AG20443 (cell line): ENCODE measurements around the gene OR4K5.
"Not testable (repeated sequence)": the region's sequence is repeated elsewhere in the genome, so short reads cannot be mapped to it uniquely, and the experiment has no call there.

Source experiments
- DNase-seq: peaks from one replicate; pipeline ENCODE4 v3.0.0; 2012; ENCODE audit warnings: low spot score, mixed read lengths

The OR4K5 gene

GRCh38 chr14:19920021-19920657 lies at the start of gene OR4K5:
Gene OR4K5, plus strand, starts transcription at chr14:19920607. Its CDS starts 0 bp downstream, at chr14:19920607.
- no peak for DNase-seq

- DNase-seq: no peak
Measured at GRCh38 chr14:19873178-19873577, 47.2 kb upstream of the OR4K5 start.

GRCh38 chr14:19874842-19875241 lies 45.6 kb upstream of the OR4K5 start, which contains the start of gene OR4K2:
Gene OR4K2, plus strand, starts transcription at chr14:19875142. Its CDS starts 1,126 bp downstream, at chr14:19876268.
- DNase-seq: no peak

GRCh38 chr14:19878029-19878642 lies 42.3 kb upstream of the OR4K5 start:
- no peak for DNase-seq

GRCh38 chr14:19895282-19895681 lies 25.1 kb upstream of the OR4K5 start:
- no peak for DNase-seq

GRCh38 chr14:19900999-19901398 lies 19.4 kb upstream of the OR4K5 start:
- DNase-seq: no peak

GRCh38 chr14:19902409-19902808 lies 18.0 kb upstream of the OR4K5 start:
- DNase-seq: no peak

- no peak for DNase-seq
Measured at GRCh38 chr14:19906665-19907064, 13.7 kb upstream of the OR4K5 start.

- no peak for DNase-seq
Measured at GRCh38 chr14:19911114-19911513, 9.3 kb upstream of the OR4K5 start.

- DNase-seq: no peak
Measured at GRCh38 chr14:19917243-19917642, 3.2 kb upstream of the OR4K5 start.

GRCh38 chr14:19917955-19918518 lies 2.4 kb upstream of the OR4K5 start:
- no peak for DNase-seq

- no peak for DNase-seq
Measured at GRCh38 chr14:19918553-19919264, 1.7 kb upstream of the OR4K5 start.

GRCh38 chr14:19930617-19931016 lies 10.2 kb downstream of the OR4K5 start, which contains the start of gene OR4K1:
Gene OR4K1, plus strand, starts transcription at chr14:19930917. Its CDS starts 4,750 bp downstream, at chr14:19935667.
- no peak for DNase-seq

GRCh38 chr14:19941668-19942067 lies 21.3 kb downstream of the OR4K5 start:
- no peak for DNase-seq

- no peak for DNase-seq
Measured at GRCh38 chr14:19947413-19948090, 27.1 kb downstream of the OR4K5 start.

GRCh38 chr14:19949218-19949617 lies 28.8 kb downstream of the OR4K5 start:
- no peak for DNase-seq

- not testable (repeated sequence) for DNase-seq
Measured at GRCh38 chr14:19969735-19970134, 49.3 kb downstream of the OR4K5 start.
